Ishikawa (cell line): ENCODE measurements around the gene PUM1.

Experiments
- CEBPB ChIP-seq: IDR thresholded peaks from 2 replicates; pipeline ENCODE4 v1.6.1; 2012
- CREB1 ChIP-seq: IDR thresholded peaks from 2 replicates; pipeline ENCODE4 v1.6.1; 2012; ENCODE audit warnings: low read depth
- EGR1 ChIP-seq: IDR thresholded peaks from 2 replicates; pipeline ENCODE4 v1.6.1; 2012
- EP300 ChIP-seq: IDR thresholded peaks from 2 replicates; pipeline ENCODE4 v1.6.1; 2012; ENCODE audit warnings: borderline replicate concordance
- FOXM1 ChIP-seq: IDR thresholded peaks from 2 replicates; pipeline ENCODE4 v1.6.1; 2012; ENCODE audit warnings: low read depth, borderline replicate concordance
- MAX ChIP-seq: IDR thresholded peaks from 2 replicates; pipeline ENCODE4 v1.6.1; 2012
- NFIC ChIP-seq: IDR thresholded peaks from 2 replicates; pipeline ENCODE4 v1.6.1; 2012
- RAD21 ChIP-seq: IDR thresholded peaks from 2 replicates; pipeline ENCODE4 v1.6.1; 2012; ENCODE audit warnings: low read depth
- REST ChIP-seq: IDR thresholded peaks from 2 replicates; pipeline ENCODE4 v1.6.1; 2012; ENCODE audit warnings: low read depth, mild to moderate bottlenecking
- TAF1 ChIP-seq: IDR thresholded peaks from 2 replicates; pipeline ENCODE4 v1.6.1; 2012; ENCODE audit warnings: low read depth, mild to moderate bottlenecking
- TCF12 ChIP-seq: IDR thresholded peaks from 2 replicates; pipeline ENCODE4 v1.6.1; 2012; ENCODE audit warnings: low read depth
- TEAD4 ChIP-seq: IDR thresholded peaks from 2 replicates; pipeline ENCODE4 v1.6.1; 2012
- USF1 ChIP-seq: IDR thresholded peaks from 2 replicates; pipeline ENCODE4 v1.6.1; 2012
- YY1 ChIP-seq: IDR thresholded peaks from 2 replicates; pipeline ENCODE4 v1.6.1; 2012; ENCODE audit warnings: low read depth
- ZBTB7A ChIP-seq: IDR thresholded peaks from 2 replicates; pipeline ENCODE4 v1.6.1; 2012; ENCODE audit warnings: low read depth

Gene PUM1

GRCh38 chr1:31063631-31064030 is 1.9 kb downstream of the PUM1 start:
- TF ChIP-seq USF1: no peak
- no peak for TF ChIP-seq NFIC
- no peak for TF ChIP-seq FOXM1
- no peak for TF ChIP-seq CREB1
- TF ChIP-seq REST: no peak
- no peak for TF ChIP-seq EP300
- TF ChIP-seq EGR1: no peak
- no peak for TF ChIP-seq ZBTB7A
- no peak for TF ChIP-seq YY1

- TF ChIP-seq MAX: no peak
- no peak for TF ChIP-seq RAD21
- no peak for TF ChIP-seq YY1
- no peak for TF ChIP-seq FOXM1
- TF ChIP-seq NFIC: no peak
- no peak for TF ChIP-seq EP300
- no peak for TF ChIP-seq TAF1
- no peak for TF ChIP-seq CREB1
- TF ChIP-seq ZBTB7A: no peak
- TF ChIP-seq EGR1: no peak
- no peak for TF ChIP-seq CEBPB
- TF ChIP-seq TEAD4: no peak
- TF ChIP-seq TCF12: no peak
- TF ChIP-seq USF1: no peak
Measured at GRCh38 chr1:31062867-31063380, 2.6 kb downstream of the PUM1 start.

GRCh38 chr1:31058012-31058411 is 7.5 kb downstream of the PUM1 start:
- no peak for TF ChIP-seq NFIC
- TF ChIP-seq USF1: no peak
- no peak for TF ChIP-seq YY1

GRCh38 chr1:31055953-31056352 is 9.6 kb downstream of the PUM1 start:
- no peak for TF ChIP-seq CREB1
- TF ChIP-seq MAX: no peak
- TF ChIP-seq REST: no peak
- no peak for TF ChIP-seq CEBPB
- TF ChIP-seq FOXM1: no peak
- TF ChIP-seq EGR1: no peak
- TF ChIP-seq TAF1: no peak

GRCh38 chr1:31055501-31055900 is 10.0 kb downstream of the PUM1 start:
- no peak for TF ChIP-seq REST
